ENCODE measurements around the gene NSDHL. TPM values are rescaled to one million over a fixed set of nuclear protein-coding genes. Genes with fewer than 3 reads are reported as not detected.

The NSDHL gene
- total RNA-seq, 2 experiments from 2014 or later, result 13.7 to 20.2 TPM

- Histone ChIP-seq H3K4me1 (ENCODE audit: insufficient read depth, low read length, poor library complexity, severe bottlenecking) (no peaks in the 10 kb centered on the region), H3K9me2 (ENCODE audit: insufficient read depth, low read length) (no peaks in the 10 kb centered on the region), H3K4me3 (ENCODE audit: low read depth, low read length, poor library complexity, severe bottlenecking) (no peak overlapping the region), H3K36me3 (ENCODE audit: insufficient read depth, low read length) (no peaks in the 10 kb centered on the region), H4K20me1 (ENCODE audit: insufficient read depth, low read length) (no peaks in the 10 kb centered on the region), H2AFZ (ENCODE audit: low read length) (no peak overlapping the region), H3K27ac (ENCODE audit: low read depth, low read length, poor library complexity, severe bottlenecking) (no peak overlapping the region), H3K79me2 (ENCODE audit: insufficient read depth, low read depth, low read length) (no peaks in the 10 kb centered on the region), H3K9me3 (ENCODE audit: low read length) (no peaks in the 10 kb centered on the region), H3K4me2 (ENCODE audit: low read length) (no peak overlapping the region)
- DNase-seq (ENCODE audit: low spot score), result no peak
- no peak for TF ChIP-seq EZH2phosphoT487 (IDR thresholded peaks at IDR 0.05; ENCODE audit: borderline replicate concordance, low read depth, low read length)
- no peak for TF ChIP-seq CTCF (conservative IDR thresholded peaks at IDR 0.05; ENCODE audit: low read length)
- intact Hi-C loops (cut with micrococcal nuclease; ENCODE audit: unreplicated experiment), result no loop called here
- no TSS peak for BruUV-seq (replicated peaks)
- ChIA-PET CTCF (ENCODE audit: unreplicated experiment) (no interaction called here), POLR2A (no interaction called here)
Measured at GRCh38 chrX:152896450-152896849, 65.6 kb downstream of the NSDHL start.

- Histone ChIP-seq H3K9me3 (ENCODE audit: low read length) (no peaks in the 10 kb centered on the region), H3K36me3 (ENCODE audit: insufficient read depth, low read length) (no peaks in the 10 kb centered on the region), H4K20me1 (ENCODE audit: insufficient read depth, low read length) (no peaks in the 10 kb centered on the region), H3K4me3 (ENCODE audit: low read depth, low read length, poor library complexity, severe bottlenecking) (no peak within 1 kb of the TSS), H3K9me2 (ENCODE audit: insufficient read depth, low read length) (no peaks in the 10 kb centered on the region), H2AFZ (ENCODE audit: low read length) (no peak within 1 kb of the TSS), H3K79me2 (ENCODE audit: insufficient read depth, low read depth, low read length) (no peaks in the 10 kb centered on the region), H3K4me1 (ENCODE audit: insufficient read depth, low read length, poor library complexity, severe bottlenecking) (no peaks in the 10 kb centered on the region), H3K4me2 (ENCODE audit: low read length) (no peak within 1 kb of the TSS), H3K27ac (ENCODE audit: low read depth, low read length, poor library complexity, severe bottlenecking) (no peak within 1 kb of the TSS)
- TF ChIP-seq EZH2phosphoT487 (IDR thresholded peaks at IDR 0.05; ENCODE audit: borderline replicate concordance, low read depth, low read length), result no peak
- TF ChIP-seq CTCF (conservative IDR thresholded peaks at IDR 0.05; ENCODE audit: low read length), result no peak
- no peak for DNase-seq (ENCODE audit: low spot score)
- POLR2A ChIA-PET, result no interaction called here
- CTCF ChIA-PET (ENCODE audit: unreplicated experiment), result no interaction called here
- no TSS peak for BruUV-seq (replicated peaks)
- intact Hi-C loops (cut with micrococcal nuclease; ENCODE audit: unreplicated experiment), result no loop called here
Measured at GRCh38 chrX:152897222-152898131, 66.6 kb downstream of the NSDHL start, which contains the start of gene ZNF185. ZNF185 (plus strand) TSS chrX:152898067; CDS start chrX:152914490, 16,423 bp downstream.

GRCh38 chrX:152898442-152898841 is 67.6 kb downstream of the NSDHL start:
- no peaks in the 10 kb centered on the region for H4K20me1 ChIP-seq (ENCODE audit: insufficient read depth, low read length)
- TF ChIP-seq CTCF (conservative IDR thresholded peaks at IDR 0.05; ENCODE audit: low read length), result no peak
- no peak for TF ChIP-seq EZH2phosphoT487 (IDR thresholded peaks at IDR 0.05; ENCODE audit: borderline replicate concordance, low read depth, low read length)
- H3K9me3 ChIP-seq (ENCODE audit: low read length), result no peaks in the 10 kb centered on the region
- no peaks in the 10 kb centered on the region for H3K36me3 ChIP-seq (ENCODE audit: insufficient read depth, low read length)
- H2AFZ ChIP-seq (ENCODE audit: low read length), result no peak overlapping the region
- no peaks in the 10 kb centered on the region for H3K9me2 ChIP-seq (ENCODE audit: insufficient read depth, low read length)
- ChIA-PET CTCF (ENCODE audit: unreplicated experiment) (interaction anchor here (0.6 kb wide), 1 partner anchor 1154 kb away, joined by 3 read pairs; no protein-coding TSS in a partner anchor), POLR2A (no interaction called here)
- H3K4me2 ChIP-seq (ENCODE audit: low read length), result no peak overlapping the region
- H3K4me1 ChIP-seq (ENCODE audit: insufficient read depth, low read length, poor library complexity, severe bottlenecking), result no peaks in the 10 kb centered on the region
- BruUV-seq (replicated peaks), result no TSS peak
- no peak for DNase-seq (ENCODE audit: low spot score)
- intact Hi-C loops (cut with micrococcal nuclease; ENCODE audit: unreplicated experiment), result no loop called here
- H3K4me3 ChIP-seq (ENCODE audit: low read depth, low read length, poor library complexity, severe bottlenecking), result no peak overlapping the region
- no peak overlapping the region for H3K27ac ChIP-seq (ENCODE audit: low read depth, low read length, poor library complexity, severe bottlenecking)
- no peaks in the 10 kb centered on the region for H3K79me2 ChIP-seq (ENCODE audit: insufficient read depth, low read depth, low read length)
